Hepatocyte (in vitro differentiated cells): ENCODE results near the gene DNAJB13.

Experiments used
- CTCF ChIP-seq: fragments of 200-600 bp; sonication (generic); IDR thresholded peaks from 2 replicates; pipeline ENCODE4 v1.5.1; 2016; ENCODE audit warnings: antibody characterized with exemption, mild to moderate bottlenecking; ENCODE audit not compliant: poor library complexity
- EZH2 ChIP-seq: fragments of 200-600 bp; sonication (generic); IDR thresholded peaks from 2 replicates; pipeline ENCODE4 v1.6.1; 2016; ENCODE audit warnings: antibody characterized with exemption, mild to moderate bottlenecking, borderline replicate concordance
- EZH2phosphoT487 ChIP-seq: fragments of 200-600 bp; sonication (generic); IDR thresholded peaks from one replicate; pipeline ENCODE4 v1.6.1; 2018; ENCODE audit warnings: antibody characterized with exemption, mild to moderate bottlenecking, low read depth, moderate library complexity; ENCODE audit not compliant: unreplicated experiment, severe bottlenecking

GRCh38 chr11:73958521-73959141 is 7.8 kb downstream of the DNAJB13 start:
- TF ChIP-seq CTCF (no peak), EZH2 (no peak), EZH2phosphoT487 (no peak)
